Tongue (tissue), 2 donors: ENCODE measurements around the gene HTR6. TPM values are rescaled to one million over a fixed set of nuclear protein-coding genes. Genes with fewer than 3 reads are reported as not detected.

ENCODE experiments used
- DNase-seq: peaks from one replicate; pipeline ENCODE4 v3.0.0-alpha.2; 2015
- total RNA-seq: library from RNA; depleted of rRNA; stranded (reverse); fragments of >200 nt; gene quantifications from one replicate; pipeline ENCODE4 v1.2.3, GENCODE V29; 2014

Gene HTR6
- total RNA-seq, 1 donor from 2014 or later: not detected

DNA sequence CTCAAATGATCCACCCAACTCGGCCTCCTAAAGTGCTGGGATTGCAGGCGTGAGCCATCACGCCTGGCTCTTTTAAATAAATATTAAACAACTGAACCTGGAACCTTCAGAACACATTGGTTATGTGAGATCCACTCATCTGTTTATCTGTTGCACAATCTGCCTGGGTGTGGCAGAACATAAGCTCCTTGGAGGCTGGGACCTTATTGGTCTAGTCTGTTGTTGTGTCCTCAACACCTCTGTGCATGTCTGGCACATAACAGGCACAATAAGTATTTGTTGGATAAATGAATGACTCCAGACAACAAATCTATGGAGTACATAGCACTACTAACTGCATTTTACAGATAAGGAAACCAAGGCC lies 24.7 kb upstream of the HTR6 start:
- DNase-seq: no peak

DNA sequence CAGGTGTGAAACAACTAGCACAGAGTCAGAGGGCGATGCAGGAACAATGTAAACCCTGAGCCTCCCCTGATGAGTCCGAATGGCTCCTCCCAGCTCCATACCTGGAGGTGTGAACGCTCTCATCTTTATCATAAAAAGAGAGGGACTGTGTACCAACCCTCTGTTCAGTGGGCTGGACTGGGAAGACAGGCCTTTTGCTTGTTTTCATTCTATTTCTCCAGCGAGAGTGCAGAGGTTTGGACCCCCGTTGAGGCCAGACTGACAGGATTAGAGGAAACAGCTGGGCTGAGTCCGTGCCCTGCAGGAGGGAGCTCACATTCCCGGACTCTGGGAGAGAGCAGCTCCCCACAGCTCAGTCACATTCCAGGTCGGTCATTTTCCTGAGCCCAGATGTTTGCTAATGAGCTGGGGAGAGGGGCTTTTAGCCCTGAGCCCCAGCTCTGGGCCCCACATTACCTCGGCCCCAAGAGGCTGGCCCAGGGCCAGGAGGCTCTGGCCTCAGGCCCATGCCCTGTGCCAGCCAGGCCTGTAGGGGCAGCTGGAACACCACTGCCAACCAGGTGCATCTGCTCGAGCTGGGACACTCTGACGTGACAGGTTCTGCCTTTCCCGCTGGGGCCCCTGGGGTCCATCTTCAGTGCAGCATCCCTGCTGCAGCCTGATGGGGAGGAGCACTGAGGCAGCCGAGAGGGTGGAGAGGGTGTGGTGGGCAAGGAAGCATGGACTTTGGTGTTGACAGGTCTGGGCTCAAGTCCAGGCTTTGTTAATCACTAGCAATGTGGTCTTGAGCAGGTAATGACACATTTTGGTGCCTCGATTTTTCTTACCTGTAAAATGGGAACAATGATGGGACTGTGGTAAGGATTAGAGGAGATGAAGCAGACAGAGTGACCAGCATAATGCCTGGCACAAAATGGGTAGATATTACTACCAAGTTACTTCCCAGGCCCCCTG lies 24.0 kb upstream of the HTR6 start:
- DNase-seq: peak; percentile 80

DNA sequence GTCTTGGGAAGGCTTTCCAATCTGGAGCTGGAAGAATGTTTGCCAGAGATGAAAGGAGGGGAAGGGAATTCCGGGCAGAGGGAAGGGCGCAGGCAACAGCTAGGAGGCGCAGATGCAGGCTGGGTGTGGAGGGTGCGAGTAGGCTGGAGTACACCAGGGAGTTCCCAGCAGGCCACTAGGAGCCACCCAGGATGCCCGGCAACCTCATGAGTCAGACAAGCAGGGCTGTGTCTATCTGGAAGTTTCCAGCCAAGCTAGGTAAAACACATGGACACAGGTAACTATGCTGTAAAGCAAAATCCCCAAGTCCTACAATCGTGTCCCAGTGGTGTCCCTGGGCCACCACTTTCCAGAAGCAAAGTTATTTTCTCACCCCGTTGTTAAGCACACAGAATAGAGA lies 21.6 kb upstream of the HTR6 start:
- DNase-seq: no peak

DNA sequence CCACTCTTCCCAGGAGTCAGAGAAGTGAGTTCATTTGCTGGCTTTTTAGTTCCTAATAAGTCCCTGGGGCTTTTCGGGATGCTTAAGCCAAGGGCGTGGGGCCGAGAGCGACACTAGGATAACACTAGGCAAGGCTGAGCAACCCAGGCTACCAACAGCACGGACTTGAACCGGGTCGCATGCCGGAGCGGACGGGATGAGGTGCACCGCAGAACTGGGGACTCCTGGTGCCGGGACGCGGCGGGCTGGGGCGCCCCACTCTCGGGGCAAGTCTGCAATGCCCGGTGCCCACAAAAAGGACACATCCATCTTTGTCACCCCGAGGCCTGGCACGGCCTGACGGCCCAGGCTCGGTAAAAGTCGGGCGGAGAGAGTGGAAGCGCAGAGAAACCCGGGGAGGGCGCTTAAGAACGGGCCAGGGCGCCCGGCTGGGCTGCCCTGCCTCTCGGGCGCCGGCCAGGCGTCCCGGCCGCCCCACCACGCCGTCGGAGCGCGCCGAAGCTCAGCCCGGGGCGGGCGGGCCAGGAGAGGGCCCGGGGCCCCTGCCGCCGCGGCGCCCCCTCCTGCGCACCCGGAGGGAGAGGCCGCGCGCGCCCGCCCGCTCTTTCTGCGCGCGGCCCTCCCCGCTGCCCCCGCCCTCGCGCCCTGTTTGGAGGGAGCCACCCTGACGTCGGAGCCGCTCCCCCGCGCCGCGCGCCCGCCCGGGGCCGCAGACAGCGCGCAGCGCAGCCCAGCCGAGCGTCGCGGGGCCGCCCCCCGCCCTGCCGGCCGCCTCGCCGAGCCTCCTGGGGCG lies 20.9 kb upstream of the HTR6 start, which contains the start of gene NBL1:
TSS of gene NBL1 (plus strand) at position 710 of the 793 bp plus-strand sequence. CDS start 10,720 bp downstream, outside the sequence.
- peak; percentile 63 for DNase-seq

DNA sequence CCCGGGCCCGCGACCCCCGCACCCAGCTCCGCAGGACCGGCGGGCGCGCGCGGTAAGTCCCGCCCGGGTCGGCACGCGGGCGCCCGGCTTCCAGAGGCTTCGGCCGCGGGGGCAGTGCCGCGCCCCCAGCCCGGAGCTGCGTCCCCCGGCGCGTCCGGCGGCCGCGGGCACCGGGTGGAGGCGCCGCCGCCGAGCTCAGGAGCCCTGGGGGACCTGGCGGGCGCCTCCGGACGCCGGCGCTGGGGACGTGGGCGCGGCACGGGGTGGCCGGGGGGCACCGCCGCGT lies 20.3 kb upstream of the HTR6 start:
- no peak for DNase-seq

DNA sequence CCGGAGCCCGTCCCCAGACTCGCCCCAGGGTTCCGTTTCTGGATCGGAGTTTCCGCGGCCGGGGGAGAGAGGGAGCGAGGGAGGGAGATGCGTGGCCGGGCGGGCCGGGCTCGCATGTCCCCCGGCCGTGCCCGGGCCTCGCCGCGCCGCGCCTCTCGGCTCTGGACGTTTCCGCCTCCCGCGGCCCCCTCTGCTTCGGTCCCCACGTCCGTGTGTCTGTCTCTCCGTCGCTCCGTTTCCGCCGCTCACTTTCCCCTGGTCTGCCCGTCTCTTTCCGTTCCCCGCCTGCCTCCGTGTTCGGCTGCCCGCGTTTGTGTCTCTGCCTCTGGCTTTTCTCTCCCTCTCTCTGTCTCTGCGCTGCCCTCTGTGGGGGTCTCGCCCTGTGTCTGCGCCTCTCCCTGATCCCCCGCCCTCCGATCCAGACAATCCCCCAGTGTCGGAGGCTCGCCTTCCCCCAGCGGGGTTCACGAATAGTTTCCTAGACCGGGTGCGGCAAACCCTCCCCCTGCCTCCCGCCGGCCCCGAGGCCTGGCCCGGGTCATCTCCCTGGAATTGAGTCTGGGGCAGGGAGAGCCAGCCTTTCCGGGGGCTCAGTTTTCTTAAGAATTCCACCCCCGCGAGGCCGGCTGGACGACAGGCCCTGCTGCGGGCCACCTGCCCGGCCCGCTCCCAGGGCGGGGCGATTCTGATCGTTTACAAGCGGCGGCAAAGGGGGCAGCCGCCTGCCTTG lies 19.8 kb upstream of the HTR6 start:
- DNase-seq: peak; percentile 29

DNA sequence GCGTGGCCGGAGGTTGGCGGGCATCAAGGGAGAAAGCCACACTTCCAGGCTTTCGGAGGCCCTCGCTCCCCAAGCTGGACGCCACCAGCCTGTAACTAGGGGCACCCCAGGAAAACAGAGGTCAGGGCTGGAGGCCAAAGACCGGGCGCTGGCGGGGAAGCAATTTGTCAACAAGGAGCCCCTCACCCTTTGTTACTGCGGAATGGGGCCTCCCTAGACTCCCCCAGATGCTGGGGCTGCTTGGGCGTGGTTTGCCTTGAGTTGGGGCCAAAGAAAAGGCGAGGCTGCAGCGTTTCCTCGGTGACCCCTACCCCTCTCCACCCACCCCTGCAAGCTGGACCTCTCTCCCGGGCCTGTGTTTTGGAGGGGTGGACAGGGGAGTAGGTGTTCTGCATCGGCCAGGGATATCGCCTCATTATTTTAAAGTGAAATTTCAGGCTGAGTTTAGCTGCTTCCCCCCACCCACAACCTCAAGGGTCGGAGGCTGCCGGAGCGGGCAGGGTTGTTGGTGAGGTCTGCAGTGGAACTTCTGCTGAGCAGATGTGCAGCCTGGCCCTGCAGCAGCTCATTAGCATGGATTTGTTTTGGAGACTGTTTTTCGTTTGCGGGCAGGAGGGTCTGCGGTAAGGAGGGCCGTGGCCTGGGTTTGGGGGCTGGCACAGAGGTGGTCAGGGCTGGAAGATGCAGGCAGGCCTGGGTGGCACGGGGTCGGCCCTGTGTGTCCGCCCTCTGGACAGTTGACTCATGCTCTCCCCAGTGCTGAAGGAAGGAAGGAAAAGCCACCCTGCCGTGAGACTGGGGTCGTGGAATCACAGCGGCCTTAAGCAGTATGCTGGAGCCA lies 19.0 kb upstream of the HTR6 start:
- no peak for DNase-seq

DNA sequence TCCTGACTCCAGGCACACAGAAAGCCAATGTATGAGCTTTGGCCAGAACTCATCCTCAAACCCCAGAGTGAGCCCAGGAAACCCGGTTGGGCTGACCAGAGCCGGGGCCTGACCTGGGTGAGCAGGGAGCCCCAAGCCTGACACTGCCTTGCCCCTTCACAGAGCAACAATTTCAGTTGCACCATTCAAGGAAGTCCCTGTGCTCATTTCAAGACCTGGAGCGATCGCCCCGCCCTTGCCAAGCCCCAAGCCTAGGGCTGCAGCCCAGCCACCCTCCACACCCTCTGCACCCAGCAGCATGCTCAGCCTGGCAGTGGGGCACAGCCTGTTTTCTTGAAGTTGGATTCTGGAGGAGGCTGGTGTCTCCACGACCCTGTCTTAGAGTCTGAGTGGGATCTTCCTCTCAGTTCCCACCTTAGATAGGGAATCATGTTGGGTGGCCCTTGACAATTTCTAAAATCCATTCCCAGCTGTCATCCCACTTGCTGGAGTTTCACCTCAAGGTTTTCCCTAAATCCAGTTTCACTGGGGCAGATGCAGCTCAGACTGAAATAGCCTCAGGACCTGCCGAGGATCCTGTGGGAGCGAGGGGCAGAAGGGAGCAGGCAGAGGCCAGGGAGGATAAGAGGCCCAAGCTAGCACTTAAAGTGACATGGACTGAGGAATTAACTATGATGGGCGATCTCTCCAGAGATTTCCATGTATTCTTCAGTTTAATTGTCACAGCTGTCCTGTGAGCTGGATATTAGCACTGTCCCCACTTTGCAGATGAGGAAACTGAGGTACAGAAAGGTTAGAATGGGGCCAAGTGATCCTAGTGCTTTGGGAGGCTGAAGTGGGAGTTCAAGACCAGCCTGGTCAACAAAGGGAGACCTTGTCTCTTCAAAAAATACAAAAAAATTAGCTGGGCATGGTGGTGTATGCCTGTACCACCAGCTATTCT lies 18.0 kb upstream of the HTR6 start:
- no peak for DNase-seq

DNA sequence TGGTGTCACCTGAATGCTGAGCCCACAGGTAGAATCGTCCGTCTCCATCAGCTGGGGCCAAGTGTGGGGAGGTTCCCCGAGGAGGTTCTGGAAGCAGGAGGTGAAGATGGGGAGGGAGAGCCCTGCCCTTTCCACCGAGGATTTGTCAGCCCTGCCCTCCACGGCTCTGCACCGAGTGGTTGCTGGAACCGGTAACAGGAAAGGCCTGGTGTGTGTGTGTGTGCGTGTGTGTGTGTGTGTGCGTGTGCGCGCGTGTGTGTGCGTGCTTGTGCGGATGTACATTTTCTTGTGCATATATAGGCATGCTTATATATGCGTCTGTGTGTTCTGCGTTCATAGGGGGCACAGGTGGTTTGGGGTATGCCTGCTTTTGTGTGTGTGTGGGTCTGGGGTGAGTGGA lies 17.0 kb upstream of the HTR6 start:
- no peak for DNase-seq

DNA sequence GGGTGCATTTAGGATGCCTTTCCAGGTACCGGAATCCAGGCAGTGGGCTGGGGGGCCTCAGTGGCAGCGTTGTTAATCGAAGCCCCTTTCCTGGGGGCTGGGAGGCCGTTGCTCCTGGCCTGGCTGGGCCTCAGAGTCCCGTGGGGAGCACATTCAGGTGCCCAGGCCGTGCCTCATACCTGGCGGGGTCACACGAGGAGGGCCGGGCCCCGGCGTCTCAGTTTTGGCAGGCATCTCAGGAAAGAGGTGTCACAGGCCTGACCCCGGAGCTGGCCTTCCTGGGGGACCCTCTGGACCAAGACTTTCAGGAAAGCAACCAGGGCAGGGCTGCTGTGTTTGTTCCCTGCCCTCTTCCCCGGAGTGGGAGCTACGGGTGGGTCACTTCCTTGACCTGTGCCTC lies 16.4 kb upstream of the HTR6 start:
- no peak for DNase-seq

DNA sequence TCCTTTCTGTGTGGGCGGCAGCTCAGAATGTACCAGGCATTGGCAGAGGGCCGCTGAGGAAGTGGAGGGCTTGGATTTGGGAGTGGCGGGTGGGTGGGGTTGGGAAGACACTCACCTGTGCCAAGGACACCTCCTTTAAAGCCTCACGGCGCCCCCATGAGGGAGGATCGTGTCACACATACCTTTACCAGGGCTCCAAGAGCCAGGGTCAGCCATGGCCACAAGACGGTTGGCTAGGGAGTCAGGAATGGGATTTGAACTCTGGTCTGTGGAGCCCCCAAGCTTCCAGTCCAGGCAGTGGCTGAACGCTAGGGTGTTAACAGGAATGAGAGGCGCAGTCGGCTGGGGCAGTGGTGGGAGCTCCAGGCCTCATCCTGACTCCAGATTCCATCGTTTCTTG lies 16.0 kb upstream of the HTR6 start:
- peak; percentile 24 for DNase-seq

DNA sequence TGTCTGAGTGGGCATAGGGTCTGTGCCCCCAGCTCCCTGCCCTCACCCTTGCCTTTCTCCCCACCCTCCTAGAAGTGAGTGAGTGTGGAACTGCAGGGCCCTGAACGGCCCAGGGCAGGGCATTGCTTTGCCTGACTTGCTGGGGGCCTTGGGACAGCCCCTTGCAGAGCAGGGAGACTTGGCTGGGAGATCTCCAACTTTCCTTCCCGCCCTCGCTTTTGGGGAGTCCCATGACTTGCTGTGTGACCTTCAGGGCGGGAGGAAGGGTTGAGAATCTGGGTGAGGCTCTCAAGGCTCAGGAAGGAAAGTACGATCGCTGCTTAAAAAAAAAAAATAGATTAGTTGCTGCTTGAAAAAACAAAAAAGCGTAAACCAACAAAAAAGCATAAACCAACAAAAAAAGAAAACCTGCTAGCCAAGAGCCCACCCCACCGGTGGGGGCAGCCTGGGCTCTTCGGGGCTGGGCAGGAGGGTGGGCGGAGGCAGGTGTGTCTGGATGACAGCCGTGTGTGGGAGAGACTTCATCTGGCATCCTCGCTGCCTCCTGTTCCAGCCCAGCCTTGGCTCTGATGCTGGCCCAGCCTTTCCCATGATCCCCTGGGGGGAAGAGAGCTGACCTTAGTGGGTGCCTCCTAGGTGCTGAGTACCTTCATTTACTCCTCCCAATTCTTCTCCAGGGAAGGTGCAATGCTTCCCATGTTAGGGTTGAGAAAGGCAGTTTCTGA lies 14.1 kb upstream of the HTR6 start:
- DNase-seq: no peak

DNA sequence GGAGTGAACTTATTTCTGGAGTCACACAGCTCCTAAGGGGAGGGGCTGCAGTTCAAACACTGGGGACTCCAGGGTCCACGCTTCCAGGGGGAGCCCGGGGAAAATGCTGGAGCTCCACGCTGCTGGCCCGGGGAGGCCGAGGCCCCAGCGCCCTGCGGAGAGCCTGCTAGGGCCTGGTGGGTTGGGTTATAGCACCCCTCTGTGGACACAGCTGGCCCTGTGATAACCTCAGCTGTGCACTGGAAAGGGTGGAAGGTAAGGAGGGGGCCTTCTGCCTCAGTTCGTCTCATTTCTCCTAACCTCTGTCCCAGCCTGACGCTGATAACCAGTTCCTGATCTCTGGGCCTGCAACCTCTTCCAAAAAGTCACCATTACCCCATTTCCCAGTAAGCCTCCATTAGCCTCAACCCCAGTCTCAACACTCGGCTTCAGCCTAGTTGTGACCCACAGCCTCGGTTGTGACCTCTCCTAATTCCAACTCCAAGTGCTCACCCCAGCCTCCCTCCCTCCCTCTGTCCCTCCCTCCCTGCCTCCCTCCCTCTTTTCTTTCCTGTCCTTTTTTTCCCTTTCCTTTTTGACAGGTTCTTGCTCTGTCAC lies 13.4 kb upstream of the HTR6 start:
- DNase-seq: peak; percentile 60

DNA sequence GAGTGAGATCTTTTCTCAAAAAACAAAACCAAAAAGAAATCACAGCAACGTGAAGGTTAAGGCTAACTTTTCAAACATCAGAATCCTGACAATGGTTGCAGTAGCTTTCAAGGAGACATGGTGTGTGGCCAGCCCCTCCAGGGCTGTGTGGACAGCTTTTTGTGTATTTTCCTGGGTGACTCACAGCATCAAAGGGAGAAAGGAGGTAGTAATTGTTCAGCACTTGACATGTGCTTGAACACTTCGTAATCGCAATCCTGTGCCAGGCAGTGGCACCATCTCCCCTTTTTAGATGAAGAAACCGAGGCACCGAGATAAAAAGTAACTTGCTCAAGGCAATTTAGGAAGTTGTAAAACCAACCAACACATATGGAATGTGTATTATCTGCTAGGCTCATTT lies 10.3 kb upstream of the HTR6 start:
- DNase-seq: no peak

DNA sequence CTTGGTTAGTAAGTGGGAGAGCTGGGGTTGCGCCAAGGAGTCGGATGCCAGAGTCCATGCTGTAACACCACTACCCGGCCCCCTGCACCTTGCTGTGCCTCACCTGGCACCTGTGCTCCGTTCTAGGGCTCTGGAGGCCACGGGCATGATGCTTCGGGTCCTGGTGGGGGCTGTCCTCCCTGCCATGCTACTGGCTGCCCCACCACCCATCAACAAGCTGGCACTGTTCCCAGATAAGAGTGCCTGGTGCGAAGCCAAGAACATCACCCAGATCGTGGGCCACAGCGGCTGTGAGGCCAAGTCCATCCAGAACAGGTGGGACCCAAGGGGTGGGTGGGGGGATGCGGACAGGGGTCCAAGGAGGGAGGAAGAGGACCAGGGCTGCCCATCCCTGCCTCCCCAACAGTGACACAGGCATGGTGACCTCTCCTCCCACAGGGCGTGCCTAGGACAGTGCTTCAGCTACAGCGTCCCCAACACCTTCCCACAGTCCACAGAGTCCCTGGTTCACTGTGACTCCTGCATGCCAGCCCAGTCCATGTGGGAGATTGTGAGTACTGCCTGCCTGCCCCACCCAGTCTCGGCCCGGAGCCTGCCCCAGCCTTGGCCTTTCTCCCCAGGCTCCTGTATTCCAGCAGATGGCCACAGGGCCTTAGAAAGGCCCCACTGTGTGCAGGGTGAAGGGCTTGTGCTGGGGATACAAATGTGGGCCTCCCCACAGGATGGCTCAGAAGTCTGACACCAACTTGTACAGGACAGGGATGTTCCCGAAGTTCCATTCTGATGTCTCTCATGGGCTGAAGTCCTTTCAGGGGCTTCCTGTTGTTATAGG lies 9.6 kb upstream of the HTR6 start:
- DNase-seq: no peak

DNA sequence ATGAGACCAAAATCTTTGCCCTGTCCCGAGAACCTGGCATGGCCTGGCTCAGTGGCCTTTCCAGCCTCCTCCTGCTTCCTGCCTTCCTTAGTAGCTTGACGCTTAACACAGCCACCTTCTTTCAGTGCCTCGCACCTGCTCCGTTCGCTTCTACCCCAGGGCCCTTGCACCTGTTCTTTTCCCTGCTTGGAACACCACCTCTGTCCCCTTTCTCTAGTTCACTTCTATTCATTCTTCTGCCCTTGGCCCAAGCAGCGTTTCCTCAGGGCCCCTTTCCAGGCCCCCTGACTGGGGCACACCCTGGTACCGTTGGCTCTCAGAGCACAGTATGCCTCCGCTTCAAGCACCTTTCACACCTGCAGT lies 9.0 kb upstream of the HTR6 start:
- DNase-seq: no peak

DNA sequence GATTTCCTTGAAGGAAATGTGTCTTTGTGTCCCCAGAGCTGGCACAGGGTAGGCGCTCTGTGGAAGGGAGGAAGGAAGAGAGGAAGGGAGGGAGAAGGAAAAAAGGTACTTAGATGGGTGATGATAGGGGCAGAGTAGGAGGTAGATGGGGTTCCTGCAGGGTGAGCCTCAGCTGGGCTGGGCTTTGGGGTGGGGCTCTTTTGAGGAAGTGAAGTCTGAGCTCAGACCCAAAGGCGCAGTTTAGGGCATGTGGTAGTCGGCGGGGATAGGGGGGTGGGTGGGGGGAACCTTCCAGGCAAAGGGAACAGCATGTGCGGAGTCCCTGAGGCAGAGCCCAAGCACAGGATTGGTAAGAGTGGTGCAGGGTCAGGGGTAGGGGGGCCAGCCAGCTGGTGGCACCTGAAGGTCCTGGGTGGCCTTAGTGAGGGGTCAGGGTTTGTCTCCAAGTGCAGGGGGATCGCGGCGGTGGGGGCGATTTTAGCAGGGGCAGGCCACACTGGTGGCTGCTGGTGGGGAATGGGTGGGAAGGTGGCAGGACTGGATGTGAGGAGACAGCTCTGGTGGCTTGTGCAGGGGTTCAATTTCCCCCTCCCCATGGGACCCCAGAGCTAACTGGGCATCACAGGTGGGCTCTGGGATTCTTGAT lies 8.4 kb upstream of the HTR6 start:
- DNase-seq: no peak

DNA sequence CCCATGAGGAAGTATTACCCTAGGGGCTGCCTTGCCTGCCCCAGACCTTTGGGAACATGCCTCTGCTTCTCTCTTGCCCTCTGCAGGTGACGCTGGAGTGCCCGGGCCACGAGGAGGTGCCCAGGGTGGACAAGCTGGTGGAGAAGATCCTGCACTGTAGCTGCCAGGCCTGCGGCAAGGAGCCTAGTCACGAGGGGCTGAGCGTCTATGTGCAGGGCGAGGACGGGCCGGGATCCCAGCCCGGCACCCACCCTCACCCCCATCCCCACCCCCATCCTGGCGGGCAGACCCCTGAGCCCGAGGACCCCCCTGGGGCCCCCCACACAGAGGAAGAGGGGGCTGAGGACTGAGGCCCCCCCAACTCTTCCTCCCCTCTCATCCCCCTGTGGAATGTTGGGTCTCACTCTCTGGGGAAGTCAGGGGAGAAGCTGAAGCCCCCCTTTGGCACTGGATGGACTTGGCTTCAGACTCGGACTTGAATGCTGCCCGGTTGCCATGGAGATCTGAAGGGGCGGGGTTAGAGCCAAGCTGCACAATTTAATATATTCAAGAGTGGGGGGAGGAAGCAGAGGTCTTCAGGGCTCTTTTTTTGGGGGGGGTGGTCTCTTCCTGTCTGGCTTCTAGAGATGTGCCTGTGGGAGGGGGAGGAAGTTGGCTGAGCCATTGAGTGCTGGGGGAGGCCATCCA lies 7.8 kb upstream of the HTR6 start:
- DNase-seq: no peak
